ENCODE data around the gene TMEM82. TPM values are rescaled to one million over a fixed set of nuclear protein-coding genes. Genes with fewer than 3 reads are reported as not detected.
"Not testable (repeated sequence)": the region's sequence is repeated elsewhere in the genome, so short reads cannot be mapped to it uniquely, and the experiment has no call there.

Gene TMEM82
- not detected for total RNA-seq
- long read RNA-seq = 0 reads

GRCh38 chr1:15742339-15742801 lies at the start of gene TMEM82:
Gene TMEM82 (plus strand): TSS chr1:15742499. CDS start chr1:15742560, 61 bp downstream.
- no peaks in the 10 kb centered on the region for H3K27me3 ChIP-seq
- no peak for DNase-seq
- no peak for TF ChIP-seq CTCF (IDR thresholded peaks at IDR 0.05)
- H3K4me3 ChIP-seq = no peak within 1 kb of the TSS
- no peak for ATAC-seq
- H3K9me3 ChIP-seq = no peaks in the 10 kb centered on the region
- no peak within 1 kb of the TSS for H3K27ac ChIP-seq
- peaks cover 7% of the 10 kb centered on the region for H3K4me1 ChIP-seq
- intact Hi-C loops (cut with DNase I) = no loop called here
- H3K36me3 ChIP-seq = no peaks in the 10 kb centered on the region

GRCh38 chr1:15693371-15693770 lies 48.9 kb upstream of the TMEM82 start:
- TF ChIP-seq CTCF (IDR thresholded peaks at IDR 0.05) = no peak
- Histone ChIP-seq H3K27me3 (no peaks in the 10 kb centered on the region), H3K27ac (no peak overlapping the region), H3K9me3 (no peaks in the 10 kb centered on the region), H3K4me3 (no peak overlapping the region), H3K36me3 (peaks cover 6% of the 10 kb centered on the region), H3K4me1 (peaks cover 46% of the 10 kb centered on the region)
- ATAC-seq (no peak), DNase-seq (no peak)
- intact Hi-C loops (cut with DNase I) = no loop called here

GRCh38 chr1:15696956-15697521 lies 45.3 kb upstream of the TMEM82 start:
- peaks cover 49% of the 10 kb centered on the region for H3K4me1 ChIP-seq
- no peaks in the 10 kb centered on the region for H3K27me3 ChIP-seq
- DNase-seq (no peak), ATAC-seq (peak; percentile 83)
- peaks cover 6% of the 10 kb centered on the region for H3K36me3 ChIP-seq
- peak overlapping the region; percentile 60 for H3K27ac ChIP-seq
- peak overlapping the region; percentile 16 for H3K4me3 ChIP-seq
- H3K9me3 ChIP-seq = no peaks in the 10 kb centered on the region
- no peak for TF ChIP-seq CTCF (IDR thresholded peaks at IDR 0.05)
- intact Hi-C loops (cut with DNase I) = no loop called here

- no peak for DNase-seq
- peaks cover 6% of the 10 kb centered on the region for H3K36me3 ChIP-seq
- no peak for ATAC-seq
- intact Hi-C loops (cut with DNase I) = no loop called here
- no peaks in the 10 kb centered on the region for H3K9me3 ChIP-seq
- H3K27ac ChIP-seq = no peak overlapping the region
- H3K27me3 ChIP-seq = no peaks in the 10 kb centered on the region
- no peak for TF ChIP-seq CTCF (IDR thresholded peaks at IDR 0.05)
- H3K4me3 ChIP-seq = no peak overlapping the region
- H3K4me1 ChIP-seq = peaks cover 51% of the 10 kb centered on the region
These were observed 44.1 kb upstream of the TMEM82 start for GRCh38 chr1:15698201-15698600.

- intact Hi-C loops (cut with DNase I); H3K36me3 ChIP-seq; H3K27me3 ChIP-seq; H3K4me3 ChIP-seq; H3K27ac ChIP-seq; H3K9me3 ChIP-seq; DNase-seq; ATAC-seq: not testable (repeated sequence)
- H3K4me1 ChIP-seq = peaks cover 62% of the 10 kb centered on the region
These were observed 43.0 kb upstream of the TMEM82 start for GRCh38 chr1:15699321-15699720.

- DNase-seq (peak; percentile 72), ATAC-seq (peak; percentile 73)
- intact Hi-C loops (cut with DNase I) = no loop called here
- Histone ChIP-seq H3K4me1 (peaks cover 68% of the 10 kb centered on the region), H3K27me3 (no peaks in the 10 kb centered on the region), H3K27ac (peak overlapping the region; percentile 15), H3K9me3 (no peaks in the 10 kb centered on the region), H3K36me3 (peaks cover 6% of the 10 kb centered on the region), H3K4me3 (no peak overlapping the region)
- no peak for TF ChIP-seq CTCF (IDR thresholded peaks at IDR 0.05)
These were observed 41.8 kb upstream of the TMEM82 start for GRCh38 chr1:15700508-15700907.

Data from upper lobe of right lung (tissue), 1 donor.